ENCODE data around the gene ESCO1.
"Not testable (repeated sequence)": the region's sequence is repeated elsewhere in the genome, so short reads cannot be mapped to it uniquely, and the experiment has no call there.

ESCO1 gene

GRCh38 chr18:21600526-21601410 is at the start of gene ESCO1:
ESCO1 (minus strand) TSS chr18:21600704; CDS start chr18:21574843, 25,861 bp downstream.
- DNase-seq, result peak; percentile 95 to 99 (median 98)

- not testable (repeated sequence) for DNase-seq
Measured at GRCh38 chr18:21640375-21640774, 39.9 kb upstream of the ESCO1 start.

- no peak for DNase-seq
Measured at GRCh38 chr18:21638822-21639221, 38.3 kb upstream of the ESCO1 start.

- no peak for DNase-seq
Measured at GRCh38 chr18:21636769-21637168, 36.3 kb upstream of the ESCO1 start.

GRCh38 chr18:21634588-21635199 is 34.2 kb upstream of the ESCO1 start:
- no peak for DNase-seq

- no peak for DNase-seq
Measured at GRCh38 chr18:21632393-21632792, 31.9 kb upstream of the ESCO1 start.

- DNase-seq, result no peak
Measured at GRCh38 chr18:21629089-21629832, 28.8 kb upstream of the ESCO1 start.

- not testable (repeated sequence) for DNase-seq
Measured at GRCh38 chr18:21621640-21622039, 21.1 kb upstream of the ESCO1 start.

- DNase-seq, result peak; percentile 88 to 97 (median 96)
Measured at GRCh38 chr18:21612125-21613039, 11.9 kb upstream of the ESCO1 start, which contains the start of gene SNRPD1. SNRPD1 (plus strand) TSS chr18:21612314; CDS start chr18:21612430, 116 bp downstream.

- peak in 1 of 3 experiments; percentile 1 for DNase-seq
Measured at GRCh38 chr18:21611401-21612124, 11.1 kb upstream of the ESCO1 start.

- DNase-seq, result no peak
Measured at GRCh38 chr18:21605213-21605612, 4.7 kb upstream of the ESCO1 start.

- DNase-seq, result no peak
Measured at GRCh38 chr18:21604671-21605070, 4.2 kb upstream of the ESCO1 start.

- no peak for DNase-seq
Measured at GRCh38 chr18:21602299-21602587, 1.7 kb upstream of the ESCO1 start.

GRCh38 chr18:21599585-21600525 is 649 bp downstream of the ESCO1 start:
- DNase-seq, result peak; percentile 46 to 97 (median 69)

GRCh38 chr18:21598726-21599584 is 1.5 kb downstream of the ESCO1 start:
- peak in 2 of 3 experiments; percentile 13 to 53 for DNase-seq

- no peak for DNase-seq
Measured at GRCh38 chr18:21597620-21598019, 2.9 kb downstream of the ESCO1 start.

- DNase-seq, result no peak
Measured at GRCh38 chr18:21593540-21594257, 6.8 kb downstream of the ESCO1 start.

- not testable (repeated sequence) for DNase-seq
Measured at GRCh38 chr18:21592361-21592760, 8.1 kb downstream of the ESCO1 start.

- no peak for DNase-seq
Measured at GRCh38 chr18:21584391-21584790, 16.1 kb downstream of the ESCO1 start.
